OCI-LY3 (cell line): ENCODE measurements around the gene ALKBH2.

Experiments
- EZH2phosphoT487 ChIP-seq: fragments of 200-600 bp; shearing (Covaris generic); IDR thresholded peaks from 2 replicates; pipeline ENCODE4 v1.6.1; 2018; ENCODE audit warnings: antibody characterized with exemption, mixed run types, low read depth
- TF ChIP-seq, protein P1 (sequence below): fragments of 200-600, 300-600 bp; sonication (generic); IDR thresholded peaks from 2 replicates; pipeline ENCODE4 v1.5.1; 2014; ENCODE audit warnings: antibody characterized with exemption, low read length, low read depth

DNA sequence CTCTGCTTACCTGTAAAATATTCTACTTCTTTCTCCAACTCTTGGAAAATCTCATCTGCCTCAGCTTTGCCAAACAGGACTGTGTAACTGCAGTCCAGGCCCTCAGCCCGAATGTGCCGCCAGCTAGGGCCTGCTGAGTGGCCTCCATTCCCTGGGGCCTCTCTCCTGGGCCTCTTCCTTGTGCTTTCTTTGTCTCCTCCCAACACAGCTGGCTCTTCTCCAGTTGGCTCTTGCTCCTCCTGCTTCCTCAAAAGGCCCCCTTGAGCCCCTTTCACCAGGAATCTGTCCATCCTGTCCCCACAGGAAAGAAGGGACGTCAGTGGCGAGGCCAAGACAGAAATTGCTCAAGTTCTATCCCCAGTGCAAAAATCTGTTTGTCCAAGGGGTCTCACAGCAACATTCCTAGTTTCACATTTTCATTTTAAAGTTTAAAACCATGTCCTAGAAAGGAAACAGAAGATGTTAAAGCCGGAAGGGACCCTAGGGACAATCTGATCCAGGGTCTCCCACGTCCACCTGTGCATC lies 713 bp downstream of the ALKBH2 start:
- TF ChIP-seq, protein P1, sequence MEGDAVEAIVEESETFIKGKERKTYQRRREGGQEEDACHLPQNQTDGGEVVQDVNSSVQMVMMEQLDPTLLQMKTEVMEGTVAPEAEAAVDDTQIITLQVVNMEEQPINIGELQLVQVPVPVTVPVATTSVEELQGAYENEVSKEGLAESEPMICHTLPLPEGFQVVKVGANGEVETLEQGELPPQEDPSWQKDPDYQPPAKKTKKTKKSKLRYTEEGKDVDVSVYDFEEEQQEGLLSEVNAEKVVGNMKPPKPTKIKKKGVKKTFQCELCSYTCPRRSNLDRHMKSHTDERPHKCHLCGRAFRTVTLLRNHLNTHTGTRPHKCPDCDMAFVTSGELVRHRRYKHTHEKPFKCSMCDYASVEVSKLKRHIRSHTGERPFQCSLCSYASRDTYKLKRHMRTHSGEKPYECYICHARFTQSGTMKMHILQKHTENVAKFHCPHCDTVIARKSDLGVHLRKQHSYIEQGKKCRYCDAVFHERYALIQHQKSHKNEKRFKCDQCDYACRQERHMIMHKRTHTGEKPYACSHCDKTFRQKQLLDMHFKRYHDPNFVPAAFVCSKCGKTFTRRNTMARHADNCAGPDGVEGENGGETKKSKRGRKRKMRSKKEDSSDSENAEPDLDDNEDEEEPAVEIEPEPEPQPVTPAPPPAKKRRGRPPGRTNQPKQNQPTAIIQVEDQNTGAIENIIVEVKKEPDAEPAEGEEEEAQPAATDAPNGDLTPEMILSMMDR, result no peak
- no peak for TF ChIP-seq EZH2phosphoT487
